AG04449 (cell line): ENCODE data around the gene CACNA1E.

Experiments
- CTCF ChIA-PET: fragments of 350-600 bp; formaldehyde crosslinking; extraction: SDS; loops from one replicate; lab custom pipeline; 2021; ENCODE audit warnings: antibody characterized with exemption; lab: Yijun Ruan, JAX
- POLR2A ChIA-PET: fragments of 400-600, 350-600 bp; formaldehyde crosslinking; extraction: SDS; loops from one replicate; lab custom pipeline; 2020; ENCODE audit warnings: antibody characterized with exemption, inconsistent platforms; lab: Yijun Ruan, JAX
- DNase-seq: peaks from one replicate; pipeline ENCODE4 v3.0.0-alpha.2; 2010; ENCODE audit warnings: low read depth, low spot score
- H3K4me3 ChIP-seq: 2 replicates; pipeline ENCODE4 v1.5.1; 2011; ENCODE audit warnings: low read depth, mild to moderate bottlenecking, control low read depth, low read length
- TF ChIP-seq, protein P1 (sequence below): IDR thresholded peaks from one replicate; pipeline ENCODE4 v1.5.1; 2011; ENCODE audit warnings: mild to moderate bottlenecking, moderate library complexity, low read length, control low read depth, inconsistent platforms; ENCODE audit not compliant: insufficient read depth; ENCODE audit errors: missing control alignments

The CACNA1E gene

DNA sequence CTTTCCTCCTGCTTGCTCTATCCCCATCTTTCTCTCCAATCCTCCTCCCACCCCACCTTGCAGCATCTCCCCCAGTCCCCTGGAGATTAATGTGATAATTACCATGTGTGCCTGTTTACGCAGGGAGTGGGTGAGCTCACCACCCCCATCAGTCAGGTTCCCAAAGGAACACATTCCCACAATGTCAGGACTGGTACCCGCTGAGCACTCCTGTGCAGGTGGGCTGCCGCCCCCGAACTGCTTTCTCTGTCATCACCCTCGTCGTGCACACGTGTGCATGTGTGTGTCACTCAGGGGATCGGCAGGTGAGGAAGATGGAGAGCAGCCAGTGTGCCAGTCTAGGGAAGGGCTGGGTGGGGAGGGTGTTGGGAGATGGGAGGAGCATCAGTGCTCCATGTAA, 163.4 kb downstream of the CACNA1E start:
- TF ChIP-seq, protein P1, sequence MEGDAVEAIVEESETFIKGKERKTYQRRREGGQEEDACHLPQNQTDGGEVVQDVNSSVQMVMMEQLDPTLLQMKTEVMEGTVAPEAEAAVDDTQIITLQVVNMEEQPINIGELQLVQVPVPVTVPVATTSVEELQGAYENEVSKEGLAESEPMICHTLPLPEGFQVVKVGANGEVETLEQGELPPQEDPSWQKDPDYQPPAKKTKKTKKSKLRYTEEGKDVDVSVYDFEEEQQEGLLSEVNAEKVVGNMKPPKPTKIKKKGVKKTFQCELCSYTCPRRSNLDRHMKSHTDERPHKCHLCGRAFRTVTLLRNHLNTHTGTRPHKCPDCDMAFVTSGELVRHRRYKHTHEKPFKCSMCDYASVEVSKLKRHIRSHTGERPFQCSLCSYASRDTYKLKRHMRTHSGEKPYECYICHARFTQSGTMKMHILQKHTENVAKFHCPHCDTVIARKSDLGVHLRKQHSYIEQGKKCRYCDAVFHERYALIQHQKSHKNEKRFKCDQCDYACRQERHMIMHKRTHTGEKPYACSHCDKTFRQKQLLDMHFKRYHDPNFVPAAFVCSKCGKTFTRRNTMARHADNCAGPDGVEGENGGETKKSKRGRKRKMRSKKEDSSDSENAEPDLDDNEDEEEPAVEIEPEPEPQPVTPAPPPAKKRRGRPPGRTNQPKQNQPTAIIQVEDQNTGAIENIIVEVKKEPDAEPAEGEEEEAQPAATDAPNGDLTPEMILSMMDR: no peak
- DNase-seq: no peak
- CTCF ChIA-PET: no interaction called here
- H3K4me3 ChIP-seq: no peak overlapping the region
- POLR2A ChIA-PET: no interaction called here

GRCh38 chr1:181647314-181648035, 164.2 kb downstream of the CACNA1E start:
- ChIA-PET CTCF (no interaction called here), POLR2A (no interaction called here)
- H3K4me3 ChIP-seq: no peak overlapping the region
- TF ChIP-seq, protein P1: no peak
- no peak for DNase-seq

GRCh38 chr1:181651276-181651675, 168.0 kb downstream of the CACNA1E start:
- ChIA-PET POLR2A (no interaction called here), CTCF (no interaction called here)
- TF ChIP-seq, protein P1: no peak
- no peak for DNase-seq
- no peak overlapping the region for H3K4me3 ChIP-seq

GRCh38 chr1:181655756-181656155, 172.4 kb downstream of the CACNA1E start:
- TF ChIP-seq, protein P1: no peak
- no peak for DNase-seq
- H3K4me3 ChIP-seq: no peak overlapping the region
- ChIA-PET CTCF (no interaction called here), POLR2A (no interaction called here)

GRCh38 chr1:181656491-181656890, 173.2 kb downstream of the CACNA1E start:
- no peak overlapping the region for H3K4me3 ChIP-seq
- POLR2A ChIA-PET: no interaction called here
- TF ChIP-seq, protein P1: no peak
- CTCF ChIA-PET: no interaction called here
- no peak for DNase-seq

GRCh38 chr1:181658581-181658980, 175.3 kb downstream of the CACNA1E start:
- H3K4me3 ChIP-seq: no peak overlapping the region
- ChIA-PET CTCF (no interaction called here), POLR2A (no interaction called here)
- TF ChIP-seq, protein P1: no peak
- DNase-seq: no peak
